ENCODE results near the gene GSTM2.

The GSTM2 gene

DNA sequence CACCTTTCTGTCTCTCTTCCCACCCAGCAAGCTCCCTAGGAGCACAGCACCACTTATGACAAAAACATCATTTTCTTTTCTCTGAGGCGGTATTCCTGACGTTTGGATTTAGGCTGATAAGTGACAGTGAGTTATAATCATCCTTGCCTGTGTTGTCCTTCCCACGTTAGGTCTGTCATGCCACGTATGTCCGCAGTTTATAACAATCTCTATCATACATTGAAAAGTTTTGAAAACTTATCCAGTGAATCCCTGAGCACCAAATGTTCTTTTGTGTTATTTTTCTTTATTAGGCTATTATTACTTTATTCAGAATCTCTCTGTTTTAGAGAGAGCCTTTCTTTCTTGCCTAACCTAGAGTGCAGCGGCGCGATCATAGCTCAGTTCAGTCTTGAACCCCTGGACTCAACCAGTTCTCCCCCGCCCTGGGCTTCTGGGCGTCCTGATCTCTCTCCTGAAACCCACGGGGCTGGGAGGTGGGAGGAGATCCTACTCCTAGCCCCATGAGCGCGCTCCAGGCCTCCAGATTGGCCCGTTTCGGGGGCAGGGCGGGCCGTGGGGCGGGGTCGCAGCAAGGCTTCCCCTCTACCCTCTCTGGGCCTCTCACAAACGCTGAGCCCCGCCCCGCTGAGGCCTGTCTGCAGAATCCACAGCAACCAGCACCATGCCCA lies at the start of gene GSTM2:
Gene GSTM2, plus strand, starts transcription at position 606 of the 671 bp plus-strand sequence. Its CDS starts 59 bp downstream, at position 665.
- DNase-seq (ENCODE audit: low read depth): peak; percentile 82

DNA sequence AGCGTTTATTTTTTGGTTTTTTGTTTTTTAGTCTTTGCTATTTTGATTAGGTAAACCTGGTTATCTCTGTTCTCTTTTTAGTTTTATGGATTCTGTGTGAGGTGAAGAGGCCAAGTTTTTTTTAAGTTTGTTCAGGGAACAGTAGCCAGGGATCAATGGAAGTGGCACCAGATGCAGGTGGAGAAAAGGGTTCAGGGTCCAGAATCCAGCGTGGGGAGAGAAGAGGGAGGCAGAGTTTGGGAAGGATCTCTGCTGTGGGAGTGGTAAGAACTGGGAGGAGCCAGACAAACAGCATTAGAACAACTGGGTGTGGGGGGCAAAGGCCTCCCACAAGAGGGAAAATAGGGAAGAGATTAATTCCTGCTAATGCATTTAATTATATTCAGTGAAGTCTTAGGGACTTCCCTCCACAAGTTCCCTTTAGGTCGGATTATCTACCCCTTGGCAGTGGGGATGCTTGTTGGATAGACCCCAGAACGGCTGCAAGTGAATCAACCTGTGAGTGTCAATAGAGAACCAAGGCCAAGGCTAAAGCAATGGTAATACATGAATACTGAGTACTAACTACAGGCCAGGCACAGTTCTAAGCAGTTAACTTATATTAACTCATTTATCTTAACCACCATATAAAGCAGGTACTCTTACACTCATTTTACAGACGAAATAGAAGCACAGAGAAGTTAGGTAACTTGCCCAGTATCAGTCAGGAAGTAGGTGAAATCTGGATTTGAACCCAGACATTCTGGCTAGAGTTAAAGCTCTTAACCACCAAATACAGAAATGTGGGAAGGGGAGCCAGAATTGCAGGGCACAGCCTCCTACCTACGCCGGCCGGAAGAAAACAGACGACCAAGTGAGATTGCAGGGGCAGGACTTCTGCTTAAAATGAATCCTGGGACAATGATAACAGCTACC lies 48.9 kb upstream of the GSTM2 start:
- no peak for DNase-seq (ENCODE audit: low read depth)

DNA sequence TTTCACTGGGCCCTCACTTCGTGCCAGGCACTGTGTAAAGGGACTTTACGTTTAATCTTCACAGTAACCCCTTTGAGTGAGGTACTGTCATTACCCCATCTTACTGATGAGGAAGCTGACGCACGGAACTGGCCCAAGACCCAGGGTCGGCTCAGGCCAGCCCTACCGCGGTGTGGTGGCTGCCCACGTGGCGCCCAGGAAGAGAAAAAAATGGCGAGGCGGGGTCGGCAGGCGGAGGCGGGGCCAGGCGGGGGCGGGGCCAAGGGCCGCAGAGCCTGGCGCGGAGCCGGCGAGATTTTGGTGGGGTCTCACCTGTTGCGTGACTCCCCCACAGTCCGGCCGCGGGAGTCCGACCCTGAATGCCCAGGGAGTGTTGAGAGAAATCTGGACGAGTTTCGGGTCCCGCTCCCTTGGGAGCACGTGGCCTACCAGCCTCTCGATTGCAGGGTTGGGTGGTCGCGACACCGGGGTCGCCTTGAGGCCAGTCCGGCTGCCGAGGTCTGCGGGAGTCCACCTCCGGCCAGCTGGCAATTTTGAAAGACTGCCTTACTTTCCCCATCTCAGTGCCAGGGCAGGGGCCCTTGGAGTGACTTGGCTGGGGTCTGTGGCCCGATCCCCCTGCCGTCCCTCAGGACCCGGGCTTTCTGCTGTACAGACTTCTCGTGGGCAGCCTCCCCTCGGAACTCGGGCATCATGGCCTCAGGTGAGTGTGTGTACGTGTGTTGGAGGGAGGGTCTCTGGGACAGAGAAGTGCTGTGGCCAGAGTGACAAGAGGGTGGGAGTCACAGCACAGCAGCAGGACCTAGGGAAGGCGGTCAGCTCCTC lies 48.1 kb upstream of the GSTM2 start, which contains the start of the genes AMPD2 and GNAT2:
Gene AMPD2, plus strand, starts transcription at position 262 of the 825 bp plus-strand sequence. CDS start 1,339 bp downstream, outside the sequence.
Gene GNAT2, minus strand, starts transcription at position 41 of the 825 bp plus-strand sequence. CDS start 6,746 bp downstream, outside the sequence.
- peak; percentile 75 for DNase-seq (ENCODE audit: low read depth)

DNA sequence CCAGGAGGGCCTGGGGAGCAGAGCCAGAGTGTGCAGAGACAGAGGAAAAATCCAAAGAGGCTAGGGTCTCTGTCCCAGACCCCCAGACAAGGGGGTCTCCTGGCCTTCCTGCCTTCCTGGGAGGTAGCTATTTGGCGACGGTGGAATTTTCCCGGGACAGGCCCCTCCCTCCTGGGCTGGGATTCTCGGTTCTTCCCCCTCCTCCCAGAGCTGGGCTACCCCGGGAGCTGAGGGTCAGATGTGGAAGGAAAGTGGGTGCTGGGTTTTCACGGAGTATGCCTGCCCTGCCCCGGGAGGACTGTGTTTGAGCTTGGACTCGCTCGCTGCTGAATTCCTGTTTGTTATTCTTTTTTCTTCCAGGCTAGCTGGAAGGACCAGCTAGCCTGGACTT lies 47.5 kb upstream of the GSTM2 start:
- DNase-seq (ENCODE audit: low read depth): no peak

DNA sequence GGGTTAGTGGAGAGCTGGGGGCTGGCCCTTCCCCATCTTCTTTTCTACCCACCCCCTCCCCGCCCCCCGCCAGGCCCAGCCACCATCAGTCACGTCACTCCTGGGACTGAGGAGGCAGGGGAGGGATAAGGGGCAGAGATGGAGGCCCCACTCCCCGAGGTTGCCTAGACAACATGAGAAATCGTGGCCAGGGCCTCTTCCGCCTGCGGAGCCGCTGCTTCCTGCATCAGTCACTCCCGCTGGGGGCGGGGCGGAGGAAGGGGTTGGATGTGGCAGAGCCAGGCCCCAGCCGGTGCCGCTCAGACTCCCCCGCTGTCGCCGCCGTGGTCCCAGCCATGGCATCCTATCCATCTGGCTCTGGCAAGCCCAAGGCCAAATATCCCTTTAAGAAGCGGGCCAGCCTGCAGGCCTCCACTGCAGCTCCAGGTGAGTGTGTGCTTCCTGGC lies 47.0 kb upstream of the GSTM2 start:
- DNase-seq (ENCODE audit: low read depth): peak; percentile 96

DNA sequence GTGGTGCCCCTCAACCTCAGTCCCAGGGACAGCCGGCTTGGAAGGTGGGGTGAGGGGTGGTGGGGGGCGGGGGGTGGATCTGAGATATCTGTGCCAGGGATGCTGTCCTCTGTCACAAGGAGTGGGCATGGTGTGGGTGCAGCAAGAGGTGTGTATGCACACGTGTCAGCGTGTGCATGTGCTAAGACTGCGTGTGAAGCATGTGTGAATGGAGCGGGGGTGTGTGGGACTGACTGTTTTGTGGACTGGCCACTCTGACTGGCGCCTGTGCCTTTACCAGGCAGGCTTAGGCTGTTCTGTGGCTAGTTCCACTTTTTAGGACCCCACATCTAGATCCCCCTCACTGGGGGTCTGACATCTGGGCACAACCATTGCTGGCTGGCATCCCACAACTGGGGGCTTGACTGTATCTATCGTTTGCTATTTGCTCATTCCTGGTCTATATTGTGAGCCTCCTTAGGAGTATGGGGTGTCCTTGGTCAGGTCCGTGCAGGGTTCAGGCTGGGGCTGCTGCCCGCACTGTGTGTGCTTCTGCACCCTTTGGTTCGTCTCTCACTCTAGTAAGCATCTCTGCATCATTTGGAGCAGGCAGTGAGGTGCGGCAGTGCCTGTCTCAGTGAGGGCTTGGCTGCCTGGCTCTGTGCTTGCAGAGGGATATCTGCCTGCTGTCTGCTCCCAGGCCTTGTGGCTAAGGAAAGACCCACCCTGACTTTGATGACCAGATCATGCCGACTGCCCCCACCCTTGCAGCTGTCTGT lies 46.3 kb upstream of the GSTM2 start:
- DNase-seq (ENCODE audit: low read depth): no peak

DNA sequence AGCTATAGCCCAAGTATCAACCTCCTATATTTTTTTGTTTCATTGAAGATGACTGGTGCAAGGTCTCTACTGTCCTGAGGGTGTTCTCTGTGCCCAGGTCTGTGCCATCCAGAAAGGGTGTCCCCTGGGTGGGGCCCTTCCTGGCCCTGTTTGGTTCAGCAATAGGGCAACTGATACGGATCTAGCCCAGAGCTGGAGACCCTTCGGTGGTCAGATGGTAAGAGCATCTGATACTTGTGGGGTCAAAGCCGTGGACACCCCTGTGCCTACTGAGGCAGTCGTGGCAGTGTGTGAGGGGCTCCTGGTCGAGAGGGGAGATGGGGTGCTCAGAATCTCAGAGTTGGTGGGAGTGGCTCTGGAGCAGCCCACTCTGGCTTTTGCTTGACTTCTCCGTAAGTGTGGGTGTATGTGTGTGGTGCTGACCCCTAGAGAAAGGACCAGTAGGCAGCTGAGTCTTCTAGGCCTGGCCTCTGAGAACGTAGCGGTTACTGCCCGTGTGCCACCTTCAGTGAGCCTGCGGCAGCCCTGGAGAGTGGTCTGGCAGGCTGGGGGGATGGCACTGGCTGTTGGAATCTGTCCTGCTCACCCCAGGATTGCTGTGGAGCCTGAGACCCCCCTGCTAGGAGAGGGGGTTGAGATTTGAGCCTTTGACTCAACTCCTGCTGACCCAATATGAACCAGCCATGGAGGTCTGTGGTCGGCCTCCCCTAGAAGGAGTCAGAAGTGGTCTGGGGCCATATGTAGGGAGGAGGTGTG lies 45.5 kb upstream of the GSTM2 start:
- DNase-seq (ENCODE audit: low read depth): no peak

DNA sequence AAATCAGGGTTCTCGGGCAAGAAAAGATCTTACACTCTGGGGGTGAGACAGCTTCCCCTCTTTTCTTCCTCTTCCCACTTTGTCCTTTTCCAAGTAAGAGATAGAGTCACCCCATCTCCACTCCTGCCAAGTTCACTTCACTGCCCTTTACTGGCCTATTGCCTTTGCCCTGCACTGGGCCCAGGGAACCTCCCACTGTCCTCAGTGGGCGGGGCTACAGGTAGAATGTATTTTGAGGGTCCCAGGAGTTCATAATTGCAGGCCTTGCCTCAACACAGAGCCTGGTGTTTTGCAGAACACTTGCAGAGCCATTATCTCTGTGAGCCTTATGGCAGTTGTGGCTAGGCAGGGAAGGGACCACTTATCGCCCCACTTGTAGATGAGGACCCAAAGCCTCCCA lies 45.0 kb upstream of the GSTM2 start:
- no peak for DNase-seq (ENCODE audit: low read depth)

DNA sequence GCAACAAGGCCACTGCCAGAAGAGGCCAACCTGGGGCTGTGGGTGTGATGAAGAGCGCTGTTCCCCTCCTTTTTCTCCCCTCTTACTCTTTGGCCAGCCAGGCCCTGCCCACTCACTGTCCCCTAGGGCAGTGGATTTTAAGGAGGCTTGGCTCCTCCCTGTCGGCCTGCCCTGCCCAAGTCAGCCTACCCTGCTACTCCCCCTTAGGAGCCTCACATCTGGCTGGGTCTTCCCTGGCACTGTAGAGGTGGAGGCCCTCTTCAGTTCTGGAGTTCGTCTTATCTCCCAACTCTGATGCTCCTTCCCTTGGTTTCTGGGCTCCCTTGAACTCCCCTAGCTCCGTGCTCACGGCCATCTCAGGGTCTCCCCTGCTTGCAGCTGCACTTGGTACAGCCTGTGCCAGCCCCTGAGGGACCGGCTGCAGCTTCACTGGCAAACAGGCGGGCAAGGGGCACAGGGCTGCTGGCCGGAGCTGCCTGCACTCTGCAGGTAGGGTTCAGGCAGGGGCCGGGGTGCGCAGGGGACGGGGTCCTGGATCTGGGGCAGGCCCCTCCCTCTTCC lies 44.2 kb upstream of the GSTM2 start:
- no peak for DNase-seq (ENCODE audit: low read depth)

DNA sequence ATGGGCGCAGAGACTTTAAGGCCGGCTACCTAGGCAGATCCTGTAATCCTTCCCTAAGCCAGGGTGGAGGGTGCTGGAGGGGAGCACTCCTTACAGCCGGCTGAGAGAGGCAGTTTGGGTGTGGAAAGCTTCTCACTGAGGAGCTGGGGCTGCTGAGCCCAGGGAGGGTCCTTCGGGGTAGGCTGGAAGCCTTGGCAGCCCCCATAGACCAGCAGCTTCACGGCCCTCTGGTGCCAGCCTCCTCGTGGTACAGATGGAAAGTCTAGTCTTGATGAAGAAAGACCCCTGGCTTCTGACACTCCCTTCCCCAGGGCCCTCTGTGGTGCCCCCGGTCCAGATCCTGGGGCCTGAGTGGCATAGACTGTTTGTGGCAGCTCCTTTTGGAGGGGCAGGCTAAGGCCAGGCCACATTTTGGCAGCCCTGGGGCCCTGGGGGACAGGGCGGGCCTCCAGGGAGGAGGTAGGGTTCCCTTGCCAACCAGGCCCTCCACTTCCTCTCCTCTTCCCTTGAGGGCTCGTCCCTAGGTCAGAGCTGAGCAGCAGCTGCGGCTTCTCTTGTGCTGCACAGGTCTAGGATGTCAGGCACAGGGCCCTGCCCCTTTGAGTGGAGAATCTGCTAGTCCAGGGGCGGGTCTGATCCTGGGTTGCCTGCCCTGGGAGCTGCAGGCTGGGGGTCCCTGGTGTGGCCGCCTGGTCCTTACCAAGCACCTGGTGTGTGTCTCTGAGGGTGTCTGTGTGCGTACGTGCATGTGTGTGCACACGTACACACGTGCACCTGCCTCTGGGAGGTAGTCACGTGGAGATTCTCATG lies 43.5 kb upstream of the GSTM2 start:
- DNase-seq (ENCODE audit: low read depth): no peak

DNA sequence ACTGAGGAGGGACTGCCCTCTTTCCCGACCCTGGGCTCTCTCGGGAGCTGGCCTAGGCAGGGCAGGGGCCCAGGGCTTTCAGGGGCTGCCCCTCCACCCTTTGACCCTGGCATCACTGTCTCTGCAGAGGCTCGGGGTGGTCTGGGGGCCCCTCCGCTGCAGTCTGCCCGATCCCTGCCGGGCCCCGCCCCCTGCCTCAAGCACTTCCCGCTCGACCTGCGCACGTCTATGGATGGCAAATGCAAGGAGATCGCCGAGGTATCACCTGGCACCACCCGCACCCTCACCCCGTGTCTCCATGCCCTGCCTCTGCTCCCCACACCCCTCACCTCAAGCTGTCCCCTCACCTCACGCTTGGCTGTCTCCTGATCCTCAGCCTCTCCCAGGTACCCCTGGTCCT lies 42.7 kb upstream of the GSTM2 start:
- no peak for DNase-seq (ENCODE audit: low read depth)

DNA sequence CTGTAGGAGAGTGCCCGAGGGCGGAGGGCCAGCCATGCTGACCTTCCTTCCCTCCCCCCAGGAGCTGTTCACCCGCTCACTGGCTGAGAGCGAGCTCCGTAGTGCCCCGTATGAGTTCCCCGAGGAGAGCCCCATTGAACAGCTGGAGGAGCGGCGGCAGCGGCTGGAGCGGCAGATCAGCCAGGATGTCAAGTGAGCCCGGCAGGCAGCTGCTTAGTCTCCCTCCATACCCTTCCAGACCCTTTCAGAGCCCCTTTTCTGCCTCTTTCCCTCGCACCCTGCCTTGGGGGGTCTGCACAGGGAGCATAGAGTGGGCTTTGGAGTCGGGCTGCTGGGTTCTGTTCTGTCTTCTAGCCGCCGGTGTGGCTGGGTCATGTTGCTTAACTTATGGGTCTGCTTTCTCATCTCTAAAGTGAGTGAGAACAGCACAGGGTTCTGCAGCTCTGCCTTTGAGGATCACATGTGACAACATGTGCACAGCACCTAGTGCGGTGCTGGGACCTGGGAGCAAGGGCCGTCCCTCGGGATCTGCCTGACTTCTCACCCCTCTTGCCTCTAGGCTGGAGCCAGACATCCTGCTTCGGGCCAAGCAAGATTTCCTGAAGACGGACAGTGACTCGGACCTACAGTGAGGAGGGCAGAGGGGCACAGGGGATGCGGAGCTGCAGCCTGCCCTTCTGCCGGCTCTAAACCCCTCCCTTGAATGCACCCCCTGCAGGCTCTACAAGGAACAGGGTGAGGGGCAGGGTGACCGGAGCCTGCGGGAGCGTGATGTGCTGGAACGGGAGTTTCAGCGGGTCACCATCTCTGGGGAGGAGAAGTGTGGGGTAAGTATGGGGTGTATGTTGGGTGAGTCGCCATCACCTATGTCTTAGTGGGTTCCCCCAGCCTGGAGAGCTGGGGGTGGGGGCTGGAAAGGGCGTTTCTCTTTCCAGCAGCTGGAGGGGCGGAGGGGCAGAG lies 42.0 kb upstream of the GSTM2 start:
- DNase-seq (ENCODE audit: low read depth): no peak

DNA sequence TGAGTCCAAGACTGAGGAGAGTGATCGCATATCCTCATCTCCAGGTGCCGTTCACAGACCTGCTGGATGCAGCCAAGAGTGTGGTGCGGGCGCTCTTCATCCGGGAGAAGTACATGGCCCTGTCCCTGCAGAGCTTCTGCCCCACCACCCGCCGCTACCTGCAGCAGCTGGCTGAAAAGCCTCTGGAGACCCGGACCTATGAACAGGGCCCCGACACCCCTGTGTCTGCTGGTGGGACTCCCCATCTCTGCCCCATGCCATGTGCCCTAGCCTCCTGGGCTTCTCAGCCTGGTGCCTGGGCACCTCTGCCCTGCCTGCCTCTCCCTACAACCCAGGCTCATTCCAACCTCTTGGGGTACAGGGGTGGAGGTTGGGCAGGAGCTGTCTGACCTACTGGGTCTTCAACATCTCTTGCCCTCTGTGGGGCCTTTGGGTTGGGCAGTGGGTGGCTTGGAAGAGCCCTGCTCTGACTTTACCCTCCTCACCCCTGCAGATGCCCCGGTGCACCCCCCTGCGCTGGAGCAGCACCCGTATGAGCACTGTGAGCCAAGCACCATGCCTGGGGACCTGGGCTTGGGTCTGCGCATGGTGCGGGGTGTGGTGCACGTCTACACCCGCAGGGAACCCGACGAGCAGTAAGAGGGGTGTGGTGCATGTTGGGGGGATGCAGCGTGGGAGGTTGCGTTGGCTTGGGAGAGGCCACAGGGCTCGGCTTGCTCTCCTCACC lies 41.0 kb upstream of the GSTM2 start:
- no peak for DNase-seq (ENCODE audit: low read depth)

DNA sequence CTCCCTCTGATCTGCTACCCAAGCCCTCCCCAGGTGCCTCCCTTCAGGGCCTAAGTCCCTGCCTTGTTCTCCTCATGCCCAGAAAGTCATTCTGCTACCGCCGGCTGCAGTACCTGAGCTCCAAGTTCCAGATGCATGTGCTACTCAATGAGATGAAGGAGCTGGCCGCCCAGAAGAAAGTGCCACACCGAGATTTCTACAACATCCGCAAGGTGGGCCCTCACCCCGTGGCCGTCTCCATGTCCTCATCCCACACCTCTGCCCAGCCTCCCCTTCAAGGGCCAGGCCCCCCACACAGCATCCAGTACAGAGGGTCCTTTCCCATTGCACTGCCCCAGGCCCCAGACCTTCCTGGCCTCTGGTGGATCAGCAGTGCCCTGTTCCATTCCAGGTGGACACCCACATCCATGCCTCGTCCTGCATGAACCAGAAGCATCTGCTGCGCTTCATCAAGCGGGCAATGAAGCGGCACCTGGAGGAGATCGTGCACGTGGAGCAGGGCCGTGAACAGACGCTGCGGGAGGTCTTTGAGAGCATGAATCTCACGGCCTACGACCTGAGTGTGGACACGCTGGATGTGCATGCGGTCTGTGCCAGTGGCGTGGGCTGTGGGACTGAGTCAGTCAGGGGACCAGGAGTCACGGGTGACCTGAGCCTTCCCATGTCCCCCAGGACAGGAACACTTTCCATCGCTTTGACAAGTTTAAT lies 40.0 kb upstream of the GSTM2 start:
- DNase-seq (ENCODE audit: low read depth): no peak

DNA sequence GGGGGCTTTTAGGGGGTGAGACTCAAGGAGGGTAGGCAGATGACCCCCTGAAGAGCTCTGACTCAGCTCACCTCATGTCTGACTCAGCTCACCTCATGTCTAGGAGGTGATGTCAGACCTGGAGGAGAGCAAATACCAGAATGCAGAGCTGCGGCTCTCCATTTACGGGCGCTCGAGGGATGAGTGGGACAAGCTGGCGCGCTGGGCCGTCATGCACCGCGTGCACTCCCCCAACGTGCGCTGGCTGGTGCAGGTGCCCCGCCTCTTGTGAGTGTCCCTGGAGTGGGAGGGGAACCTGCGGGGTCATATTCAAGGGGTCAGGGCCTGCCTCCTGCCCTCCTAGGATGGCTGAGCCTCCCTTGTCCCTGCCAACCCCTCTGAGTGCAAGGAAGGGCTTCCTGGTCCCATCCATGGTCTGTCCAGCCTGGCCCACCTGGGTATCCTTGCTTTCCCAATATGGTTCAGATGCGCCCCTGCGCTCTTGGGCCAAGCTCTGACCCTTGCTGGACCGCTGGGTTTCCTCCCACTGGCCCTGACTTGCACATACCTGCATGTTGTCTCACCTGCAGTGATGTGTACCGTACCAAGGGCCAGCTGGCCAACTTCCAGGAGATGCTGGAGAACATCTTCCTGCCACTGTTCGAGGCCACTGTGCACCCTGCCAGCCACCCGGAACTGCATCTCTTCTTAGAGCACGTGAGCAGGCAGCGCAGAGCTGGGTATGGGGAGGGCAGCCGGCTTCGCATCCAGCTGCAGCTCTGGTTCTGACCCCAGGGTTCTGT lies 39.1 kb upstream of the GSTM2 start:
- no peak for DNase-seq (ENCODE audit: low read depth)
